OCI-LY7 (cell line): ENCODE data around the gene ZNF837. TPM values are rescaled to one million over a fixed set of nuclear protein-coding genes. Genes with fewer than 3 reads are reported as not detected.
A peak's percentile ranks its signal among the peaks of the same experiment; 100 is the strongest.

Experiments used
- BruUV-seq: library from RNA; stranded (reverse); fragments of 400-500 nt; replicated peaks from 2 replicates; lab custom pipeline; 2021; lab: Mats Ljungman, UMichigan
- CTCF ChIA-PET: fragments of 300-600 bp; sonication (Branson Sonifier 250); formaldehyde crosslinking; loops from one replicate; lab custom pipeline; 2022; ENCODE audit warnings: antibody characterized with exemption; ENCODE audit not compliant: unreplicated experiment; lab: Charles Lee
- POLR2A ChIA-PET: fragments of 300-600 bp; sonication (Branson Sonifier 250); formaldehyde crosslinking; loops from one replicate; lab custom pipeline; 2022; ENCODE audit warnings: antibody characterized with exemption; lab: Charles Lee
- DNase-seq: peaks from one replicate; pipeline ENCODE4 v3.0.0-alpha.2; 2015; ENCODE audit warnings: low spot score
- H2AFZ ChIP-seq: fragments of 200-600 bp; sonication (generic), shearing (Covaris generic); 2 replicates; pipeline ENCODE4 v1.6.1; 2014; ENCODE audit warnings: mild to moderate bottlenecking, antibody characterized with exemption, low read length, moderate library complexity
- H3K27ac ChIP-seq: fragments of 200-600 bp; sonication (generic); 2 replicates; pipeline ENCODE4 v1.5.1; 2014; ENCODE audit warnings: mixed run types, low read depth, mild to moderate bottlenecking, moderate library complexity, low read length, inconsistent platforms; ENCODE audit not compliant: poor library complexity, severe bottlenecking
- H3K36me3 ChIP-seq: fragments of 200-600 bp; sonication (generic); 2 replicates; pipeline ENCODE4 v1.6.1; 2014; ENCODE audit warnings: mild to moderate bottlenecking, antibody characterized with exemption, low read length, moderate library complexity, mixed read lengths; ENCODE audit not compliant: insufficient read depth
- H3K4me1 ChIP-seq: fragments of 200-600 bp; sonication (generic); 2 replicates; pipeline ENCODE4 v1.5.1; 2014; ENCODE audit warnings: mild to moderate bottlenecking, low read length; ENCODE audit not compliant: insufficient read depth, poor library complexity, severe bottlenecking
- H3K4me2 ChIP-seq: fragments of 200-600 bp; sonication (generic); 2 replicates; pipeline ENCODE4 v1.6.1; 2014; ENCODE audit warnings: mild to moderate bottlenecking, low read length
- H3K4me3 ChIP-seq: fragments of 200-600 bp; sonication (generic); 2 replicates; pipeline ENCODE4 v1.5.1; 2014; ENCODE audit warnings: mild to moderate bottlenecking, low read depth, low read length; ENCODE audit not compliant: poor library complexity, severe bottlenecking
- H3K79me2 ChIP-seq: fragments of 200-600 bp; sonication (generic); 2 replicates; pipeline ENCODE4 v1.6.1; 2016; ENCODE audit warnings: low read depth, mild to moderate bottlenecking, low read length, moderate library complexity, mixed read lengths; ENCODE audit not compliant: insufficient read depth
- H3K9me2 ChIP-seq: fragments of 200-600 bp; sonication (generic); 2 replicates; pipeline ENCODE4 v1.6.1; 2016; ENCODE audit warnings: mild to moderate bottlenecking, low read length, mixed read lengths; ENCODE audit not compliant: insufficient read depth
- H3K9me3 ChIP-seq: fragments of 200-600 bp; sonication (generic); 2 replicates; pipeline ENCODE4 v1.6.1; 2014; ENCODE audit warnings: mild to moderate bottlenecking, mixed run types, low read length, mixed read lengths
- H4K20me1 ChIP-seq: fragments of 200-600 bp; sonication (generic); 2 replicates; pipeline ENCODE4 v1.6.1; 2014; ENCODE audit warnings: mild to moderate bottlenecking, antibody characterized with exemption, low read length, moderate library complexity, mixed read lengths; ENCODE audit not compliant: insufficient read depth
- EZH2phosphoT487 ChIP-seq: fragments of 200-600 bp; sonication (generic); IDR thresholded peaks from 2 replicates; pipeline ENCODE4 v1.6.1; 2018; ENCODE audit warnings: low read depth, borderline replicate concordance, mild to moderate bottlenecking, mixed run types, antibody characterized with exemption, low read length, moderate library complexity, mixed read lengths
- intact Hi-C: fragments of 100-400 bp; cut with micrococcal nuclease; formaldehyde crosslinking; loops from one replicate; pipeline ENCODE4 v1.10.0; 2022; ENCODE audit not compliant: unreplicated experiment
- total RNA-seq, 2 experiments: library from RNA; depleted of rRNA in 1 of 2; stranded (reverse); fragments of >200 nt in 1 of 2; shearing (Covaris generic) in 1 of 2; gene quantifications; 2 replicates each; pipeline ENCODE4 v1.2.3, GENCODE V29; 2014 to 2022
- TF ChIP-seq, protein P1 (sequence below): fragments of 200-600 bp; sonication (generic); conservative IDR thresholded peaks from 2 replicates; pipeline ENCODE4 v1.5.1; 2014; ENCODE audit warnings: mild to moderate bottlenecking, antibody characterized with exemption, low read length, moderate library complexity, mixed read lengths

ZNF837 gene
- total RNA-seq, 2 experiments from 2014 or later: 3.0 to 5.8 TPM

DNA sequence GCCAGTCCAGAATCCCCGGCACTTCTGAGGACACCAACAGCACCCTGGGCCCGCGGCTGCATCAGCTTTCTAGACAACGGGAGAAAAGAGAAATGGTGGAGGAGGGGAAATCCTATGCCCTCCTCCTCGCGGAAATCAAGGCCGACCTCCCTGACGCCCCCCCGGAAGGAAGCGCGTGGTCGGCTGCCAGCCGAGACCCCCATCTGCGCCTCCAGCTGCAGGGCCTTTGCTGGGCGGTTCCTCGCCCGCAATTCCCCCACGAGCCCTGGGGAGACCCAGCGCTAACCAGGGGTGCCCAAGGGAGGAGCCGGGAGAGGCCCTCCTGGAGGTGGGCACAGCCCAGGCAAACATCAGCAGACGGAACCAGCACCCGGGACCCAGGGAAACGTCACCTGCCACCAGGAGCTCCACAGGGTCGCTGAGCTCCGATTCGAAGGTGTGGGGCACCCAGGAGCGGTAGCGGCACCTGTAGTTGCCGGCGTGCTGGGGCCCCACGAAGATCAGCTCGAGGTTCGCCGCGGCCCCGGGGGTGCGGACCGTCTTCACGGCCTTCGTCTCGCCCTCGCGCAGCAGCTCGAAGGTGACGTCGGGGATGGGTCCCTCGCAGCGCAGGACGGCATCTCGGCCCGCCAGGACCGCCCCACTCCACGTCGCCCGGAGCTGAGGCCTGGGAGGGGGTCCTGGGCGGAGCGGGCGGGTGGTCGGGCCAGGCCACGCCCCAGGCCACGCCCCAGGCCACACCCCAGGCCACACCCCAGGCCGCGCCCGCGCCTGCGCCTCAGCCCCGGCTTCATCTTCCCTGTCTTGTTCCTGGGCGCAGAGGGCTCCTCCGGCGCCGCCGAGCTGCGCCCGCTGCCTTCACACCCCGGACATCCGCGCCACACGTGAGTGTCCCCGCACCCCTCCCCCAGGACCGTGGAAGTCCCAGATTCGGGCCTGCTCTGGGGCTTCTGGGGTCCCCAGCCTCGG is 33.6 kb downstream of the ZNF837 start:
- TF ChIP-seq, protein P1, sequence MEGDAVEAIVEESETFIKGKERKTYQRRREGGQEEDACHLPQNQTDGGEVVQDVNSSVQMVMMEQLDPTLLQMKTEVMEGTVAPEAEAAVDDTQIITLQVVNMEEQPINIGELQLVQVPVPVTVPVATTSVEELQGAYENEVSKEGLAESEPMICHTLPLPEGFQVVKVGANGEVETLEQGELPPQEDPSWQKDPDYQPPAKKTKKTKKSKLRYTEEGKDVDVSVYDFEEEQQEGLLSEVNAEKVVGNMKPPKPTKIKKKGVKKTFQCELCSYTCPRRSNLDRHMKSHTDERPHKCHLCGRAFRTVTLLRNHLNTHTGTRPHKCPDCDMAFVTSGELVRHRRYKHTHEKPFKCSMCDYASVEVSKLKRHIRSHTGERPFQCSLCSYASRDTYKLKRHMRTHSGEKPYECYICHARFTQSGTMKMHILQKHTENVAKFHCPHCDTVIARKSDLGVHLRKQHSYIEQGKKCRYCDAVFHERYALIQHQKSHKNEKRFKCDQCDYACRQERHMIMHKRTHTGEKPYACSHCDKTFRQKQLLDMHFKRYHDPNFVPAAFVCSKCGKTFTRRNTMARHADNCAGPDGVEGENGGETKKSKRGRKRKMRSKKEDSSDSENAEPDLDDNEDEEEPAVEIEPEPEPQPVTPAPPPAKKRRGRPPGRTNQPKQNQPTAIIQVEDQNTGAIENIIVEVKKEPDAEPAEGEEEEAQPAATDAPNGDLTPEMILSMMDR: no peak
- no peak for TF ChIP-seq EZH2phosphoT487
- H3K4me3 ChIP-seq: peak overlapping the region; percentile 79
- peak overlapping the region; percentile 44 for H3K27ac ChIP-seq
- H3K4me2 ChIP-seq: peak overlapping the region; percentile 100
- H3K9me3 ChIP-seq: no peaks in the 10 kb centered on the region
- peaks cover 11% of the 10 kb centered on the region for H3K79me2 ChIP-seq
- H4K20me1 ChIP-seq: peaks cover 4% of the 10 kb centered on the region; the same call in 1 of the 2 replicates
- ChIA-PET POLR2A (interaction anchor here (0.9 to 2.6 kb wide), 2 partner anchors 16 to 33 kb away, joined by 4 to 21 read pairs; partner anchors contain the start of gene ZNF497), CTCF (no interaction called here)
- no peaks in the 10 kb centered on the region for H3K9me2 ChIP-seq
- 0 out of 2 replicates have a peak, but pooled peaks cover 4% of the 10 kb centered on the region for H3K36me3 ChIP-seq
- BruUV-seq: TSS peak; percentile 93
- peak; percentile 89 for DNase-seq
- peak overlapping the region; percentile 90 for H2AFZ ChIP-seq
- H3K4me1 ChIP-seq: peaks cover 18% of the 10 kb centered on the region
- intact Hi-C loops: loop anchor here (2.0 to 5.0 kb wide), 3 partner anchors 20 to 130 kb away; partner anchors contain the start of genes ZNF446, ZNF8 and ZSCAN22

DNA sequence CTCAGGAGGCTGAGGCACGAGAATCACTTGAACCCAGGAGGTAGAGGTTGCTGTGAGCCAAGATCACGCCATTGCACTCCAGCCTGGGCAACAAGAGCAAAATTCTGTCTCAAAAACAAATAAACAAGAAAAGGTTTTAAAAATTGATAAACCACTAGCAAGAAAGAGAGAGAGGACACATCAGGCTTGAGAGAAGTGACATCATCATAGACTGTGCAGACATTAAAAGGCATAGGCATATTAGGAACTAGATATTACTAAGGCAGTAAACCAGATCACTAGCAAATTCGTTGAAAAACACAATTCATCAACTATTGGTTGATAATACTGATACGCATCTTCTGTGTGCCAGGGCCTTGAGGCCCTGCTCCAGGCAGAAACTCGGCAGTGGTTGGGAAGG is 35.3 kb downstream of the ZNF837 start:
- intact Hi-C loops: loop anchor here (5.0 kb wide), 1 partner anchor 132 kb away; the partner anchor contains the start of gene ZNF446
- no peak for TF ChIP-seq EZH2phosphoT487
- TF ChIP-seq, protein P1: no peak
- Histone ChIP-seq H3K9me3 (no peaks in the 10 kb centered on the region), H3K27ac (no peak overlapping the region), H4K20me1 (peaks cover 4% of the 10 kb centered on the region; the same call in 1 of the 2 replicates), H3K36me3 (0 out of 2 replicates have a peak, but pooled peaks cover 4% of the 10 kb centered on the region), H3K9me2 (no peaks in the 10 kb centered on the region), H3K79me2 (peaks cover 11% of the 10 kb centered on the region), H3K4me1 (peaks cover 18% of the 10 kb centered on the region), H3K4me3 (no peak overlapping the region), H2AFZ (no peak overlapping the region), H3K4me2 (peak overlapping the region; percentile 27; the same call in 1 of the 2 replicates)
- no peak for DNase-seq
- ChIA-PET CTCF (interaction anchor here (0.6 kb wide), 1 partner anchor 134 kb away, joined by 6 read pairs; no protein-coding TSS in a partner anchor), POLR2A (no interaction called here)
- no TSS peak for BruUV-seq
